ENCODE results near the gene GRIP2. TPM values are rescaled to one million over a fixed set of nuclear protein-coding genes. Genes with fewer than 3 reads are reported as not detected.

The GRIP2 gene
- total and polyA plus RNA-seq, 2 donors (not counting 1 experiment from before 2014, with no cell fraction given) = under 0.01 to 0.87 TPM

DNA sequence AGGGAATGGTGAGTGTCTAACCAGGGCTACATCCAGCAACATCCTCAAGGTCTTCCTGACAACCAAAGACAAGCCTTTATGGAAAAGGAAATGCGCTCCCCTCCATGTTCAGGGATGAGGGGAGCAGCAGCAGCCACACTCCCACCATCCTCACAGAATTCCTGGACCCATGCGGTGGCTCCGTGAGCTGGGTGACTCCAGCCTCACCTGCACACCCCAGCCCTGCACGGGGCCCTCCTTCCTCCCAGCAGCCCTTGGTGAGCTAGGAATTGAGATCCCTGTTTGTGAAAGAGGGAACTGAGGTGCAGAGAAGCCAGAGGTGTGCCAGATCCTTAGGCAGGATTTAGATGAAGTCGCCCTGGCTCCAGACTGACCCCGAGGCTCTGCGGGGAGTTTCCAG, 52.3 kb downstream of the GRIP2 start:
- Histone ChIP-seq H3K9me3 (ENCODE audit: control insufficient read depth, insufficient read depth, low read depth, low read length) (no peaks in the 10 kb centered on the region), H3K4me3 (replicated peaks in 1 of 4; ENCODE audit: control extremely low read depth in 1 of 4, insufficient read depth in 1 of 4, low read depth in 3 of 4, low read length in 4 of 4) (no peak overlapping the region), H2AFZ (ENCODE audit: low read length) (no peak overlapping the region), H3K4me2 (ENCODE audit: extremely low read depth, insufficient read depth, low read length) (no peak overlapping the region), H4K20me1 (ENCODE audit: control insufficient read depth, extremely low read depth, insufficient read depth, low read length) (no peaks in the 10 kb centered on the region), H3K79me2 (ENCODE audit: control insufficient read depth, insufficient read depth, low read length) (no peaks in the 10 kb centered on the region), H3K27ac (ENCODE audit: insufficient read depth, low read length) (no peak overlapping the region), H3K9ac (ENCODE audit: insufficient read depth, low read length) (no peak overlapping the region), H3K27me3 (ENCODE audit: control insufficient read depth, insufficient read depth, low read length) (no peaks in the 10 kb centered on the region), H3K36me3 (ENCODE audit: control insufficient read depth, insufficient read depth, low read length) (no peaks in the 10 kb centered on the region), H3K4me1 (ENCODE audit: control insufficient read depth, extremely low read depth, insufficient read depth, low read length) (no peaks in the 10 kb centered on the region)
- DNase-seq (ENCODE audit: low read depth in 2 of 2) = no peak
- TF ChIP-seq, protein P1, sequence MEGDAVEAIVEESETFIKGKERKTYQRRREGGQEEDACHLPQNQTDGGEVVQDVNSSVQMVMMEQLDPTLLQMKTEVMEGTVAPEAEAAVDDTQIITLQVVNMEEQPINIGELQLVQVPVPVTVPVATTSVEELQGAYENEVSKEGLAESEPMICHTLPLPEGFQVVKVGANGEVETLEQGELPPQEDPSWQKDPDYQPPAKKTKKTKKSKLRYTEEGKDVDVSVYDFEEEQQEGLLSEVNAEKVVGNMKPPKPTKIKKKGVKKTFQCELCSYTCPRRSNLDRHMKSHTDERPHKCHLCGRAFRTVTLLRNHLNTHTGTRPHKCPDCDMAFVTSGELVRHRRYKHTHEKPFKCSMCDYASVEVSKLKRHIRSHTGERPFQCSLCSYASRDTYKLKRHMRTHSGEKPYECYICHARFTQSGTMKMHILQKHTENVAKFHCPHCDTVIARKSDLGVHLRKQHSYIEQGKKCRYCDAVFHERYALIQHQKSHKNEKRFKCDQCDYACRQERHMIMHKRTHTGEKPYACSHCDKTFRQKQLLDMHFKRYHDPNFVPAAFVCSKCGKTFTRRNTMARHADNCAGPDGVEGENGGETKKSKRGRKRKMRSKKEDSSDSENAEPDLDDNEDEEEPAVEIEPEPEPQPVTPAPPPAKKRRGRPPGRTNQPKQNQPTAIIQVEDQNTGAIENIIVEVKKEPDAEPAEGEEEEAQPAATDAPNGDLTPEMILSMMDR (conservative IDR thresholded peaks at IDR 0.05 in 1 of 2, IDR thresholded peaks at IDR 0.05 in 1 of 2; ENCODE audit: low read depth in 1 of 2, low read length in 2 of 2) = no peak
- no peak for TF ChIP-seq EZH2 (IDR thresholded peaks at IDR 0.05; ENCODE audit: low read length, missing control alignments)

DNA sequence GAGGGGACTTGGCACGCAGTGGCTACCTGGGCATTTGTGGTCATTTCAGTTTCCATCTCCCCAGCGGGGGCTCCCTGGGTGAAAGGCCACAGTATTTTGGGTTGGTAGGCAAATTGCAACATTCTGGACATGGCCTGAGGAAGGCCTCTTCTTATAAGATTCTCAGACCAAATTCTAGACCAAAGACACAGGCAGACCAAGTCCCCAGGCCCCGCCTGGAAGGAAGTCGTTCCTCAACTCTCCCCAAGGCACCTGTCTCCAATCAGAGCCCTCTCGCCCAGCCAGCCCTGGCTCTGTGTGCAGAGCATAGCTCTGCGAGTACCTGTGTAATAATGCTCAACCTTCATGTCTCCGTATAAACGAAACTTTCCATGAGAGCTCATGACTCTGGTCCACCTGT, 53.1 kb downstream of the GRIP2 start:
- H3K9me3 ChIP-seq (ENCODE audit: control insufficient read depth, insufficient read depth, low read depth, low read length) = no peaks in the 10 kb centered on the region
- H3K27ac ChIP-seq (ENCODE audit: insufficient read depth, low read length) = no peak overlapping the region
- H3K4me1 ChIP-seq (ENCODE audit: control insufficient read depth, extremely low read depth, insufficient read depth, low read length) = no peaks in the 10 kb centered on the region
- H3K36me3 ChIP-seq (ENCODE audit: control insufficient read depth, insufficient read depth, low read length) = no peaks in the 10 kb centered on the region
- no peaks in the 10 kb centered on the region for H3K79me2 ChIP-seq (ENCODE audit: control insufficient read depth, insufficient read depth, low read length)
- no peak overlapping the region for H3K9ac ChIP-seq (ENCODE audit: insufficient read depth, low read length)
- DNase-seq (ENCODE audit: low read depth in 2 of 2) = no peak
- no peaks in the 10 kb centered on the region for H4K20me1 ChIP-seq (ENCODE audit: control insufficient read depth, extremely low read depth, insufficient read depth, low read length)
- no peak overlapping the region for H2AFZ ChIP-seq (ENCODE audit: low read length)
- no peak for TF ChIP-seq EZH2 (IDR thresholded peaks at IDR 0.05; ENCODE audit: low read length, missing control alignments)
- TF ChIP-seq, protein P1 (conservative IDR thresholded peaks at IDR 0.05 in 1 of 2, IDR thresholded peaks at IDR 0.05 in 1 of 2; ENCODE audit: low read depth in 1 of 2, low read length in 2 of 2) = no peak
- no peak overlapping the region for H3K4me3 ChIP-seq (replicated peaks in 1 of 4; ENCODE audit: control extremely low read depth in 1 of 4, insufficient read depth in 1 of 4, low read depth in 3 of 4, low read length in 4 of 4)
- no peak overlapping the region for H3K4me2 ChIP-seq (ENCODE audit: extremely low read depth, insufficient read depth, low read length)
- no peaks in the 10 kb centered on the region for H3K27me3 ChIP-seq (ENCODE audit: control insufficient read depth, insufficient read depth, low read length)

DNA sequence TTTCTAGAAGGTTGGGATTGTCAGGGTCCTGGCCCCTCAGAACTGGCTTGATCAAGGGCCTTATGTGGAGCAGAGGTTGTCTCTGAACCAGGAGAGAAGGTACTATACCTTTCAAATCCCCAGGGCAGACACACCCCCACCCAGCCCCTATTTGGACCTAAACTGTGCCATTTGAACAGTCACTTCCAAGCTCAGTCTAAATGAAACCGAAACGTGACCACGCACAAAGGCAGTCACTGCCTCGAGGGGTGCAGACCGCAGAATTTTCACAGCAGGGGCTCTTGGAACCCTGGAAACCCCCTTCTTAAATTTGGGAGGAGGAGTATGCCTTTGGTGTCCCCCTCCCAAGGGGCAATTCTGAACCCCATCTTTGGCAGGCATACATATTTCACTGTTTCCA, 53.7 kb downstream of the GRIP2 start:
- Histone ChIP-seq H3K27me3 (ENCODE audit: control insufficient read depth, insufficient read depth, low read length) (no peaks in the 10 kb centered on the region), H3K27ac (ENCODE audit: insufficient read depth, low read length) (no peak overlapping the region), H4K20me1 (ENCODE audit: control insufficient read depth, extremely low read depth, insufficient read depth, low read length) (no peaks in the 10 kb centered on the region), H3K9ac (ENCODE audit: insufficient read depth, low read length) (no peak overlapping the region), H2AFZ (ENCODE audit: low read length) (no peak overlapping the region), H3K36me3 (ENCODE audit: control insufficient read depth, insufficient read depth, low read length) (no peaks in the 10 kb centered on the region), H3K79me2 (ENCODE audit: control insufficient read depth, insufficient read depth, low read length) (no peaks in the 10 kb centered on the region), H3K4me1 (ENCODE audit: control insufficient read depth, extremely low read depth, insufficient read depth, low read length) (no peaks in the 10 kb centered on the region), H3K4me3 (replicated peaks in 1 of 4; ENCODE audit: control extremely low read depth in 1 of 4, insufficient read depth in 1 of 4, low read depth in 3 of 4, low read length in 4 of 4) (no peak overlapping the region), H3K4me2 (ENCODE audit: extremely low read depth, insufficient read depth, low read length) (no peak overlapping the region), H3K9me3 (ENCODE audit: control insufficient read depth, insufficient read depth, low read depth, low read length) (no peaks in the 10 kb centered on the region)
- TF ChIP-seq EZH2 (IDR thresholded peaks at IDR 0.05; ENCODE audit: low read length, missing control alignments) = no peak
- TF ChIP-seq, protein P1 (conservative IDR thresholded peaks at IDR 0.05 in 1 of 2, IDR thresholded peaks at IDR 0.05 in 1 of 2; ENCODE audit: low read depth in 1 of 2, low read length in 2 of 2) = no peak
- DNase-seq (ENCODE audit: low read depth in 2 of 2) = no peak
